DOHH2 (cell line): ENCODE data around the gene LSM14A.
"Not testable (repeated sequence)": the region's sequence is repeated elsewhere in the genome, so short reads cannot be mapped to it uniquely, and the experiment has no call there.

ENCODE experiments used
- EZH2phosphoT487 ChIP-seq: fragments of 200-600 bp; sonication (generic); IDR thresholded peaks from 2 replicates; pipeline ENCODE4 v1.6.1; 2017; ENCODE audit warnings: borderline replicate concordance, mild to moderate bottlenecking, antibody characterized with exemption, low read length, moderate library complexity, mixed read lengths
- TF ChIP-seq, protein P1 (sequence below): fragments of 200-600 bp; sonication (generic); IDR thresholded peaks from one replicate; pipeline ENCODE4 v1.5.1; 2014; ENCODE audit warnings: antibody characterized with exemption, mild to moderate bottlenecking, low read depth, low read length; ENCODE audit not compliant: poor library complexity, severe bottlenecking

DNA sequence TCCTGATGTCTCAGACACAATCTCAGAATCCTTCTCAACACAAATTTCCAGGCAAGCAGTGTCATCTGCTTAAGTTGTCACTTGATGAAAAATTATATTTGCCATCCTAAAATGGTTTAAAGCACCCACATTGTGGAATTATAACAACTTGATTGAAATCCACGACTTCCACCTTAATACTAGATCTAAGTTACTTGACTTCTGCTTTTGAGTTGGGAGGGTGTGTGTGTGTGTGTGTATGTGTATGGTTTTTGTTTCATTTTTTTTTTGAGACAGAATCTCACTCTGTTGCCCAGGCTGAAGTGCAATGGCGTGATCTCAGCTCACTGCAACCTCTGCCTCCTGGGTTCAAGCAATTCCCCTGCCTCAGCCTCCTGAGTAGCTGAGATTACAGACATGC, 10.4 kb upstream of the LSM14A start:
- TF ChIP-seq, protein P1, sequence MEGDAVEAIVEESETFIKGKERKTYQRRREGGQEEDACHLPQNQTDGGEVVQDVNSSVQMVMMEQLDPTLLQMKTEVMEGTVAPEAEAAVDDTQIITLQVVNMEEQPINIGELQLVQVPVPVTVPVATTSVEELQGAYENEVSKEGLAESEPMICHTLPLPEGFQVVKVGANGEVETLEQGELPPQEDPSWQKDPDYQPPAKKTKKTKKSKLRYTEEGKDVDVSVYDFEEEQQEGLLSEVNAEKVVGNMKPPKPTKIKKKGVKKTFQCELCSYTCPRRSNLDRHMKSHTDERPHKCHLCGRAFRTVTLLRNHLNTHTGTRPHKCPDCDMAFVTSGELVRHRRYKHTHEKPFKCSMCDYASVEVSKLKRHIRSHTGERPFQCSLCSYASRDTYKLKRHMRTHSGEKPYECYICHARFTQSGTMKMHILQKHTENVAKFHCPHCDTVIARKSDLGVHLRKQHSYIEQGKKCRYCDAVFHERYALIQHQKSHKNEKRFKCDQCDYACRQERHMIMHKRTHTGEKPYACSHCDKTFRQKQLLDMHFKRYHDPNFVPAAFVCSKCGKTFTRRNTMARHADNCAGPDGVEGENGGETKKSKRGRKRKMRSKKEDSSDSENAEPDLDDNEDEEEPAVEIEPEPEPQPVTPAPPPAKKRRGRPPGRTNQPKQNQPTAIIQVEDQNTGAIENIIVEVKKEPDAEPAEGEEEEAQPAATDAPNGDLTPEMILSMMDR: not testable (repeated sequence)
- TF ChIP-seq EZH2phosphoT487: not testable (repeated sequence)
